ENCODE results near the gene ARHGAP6. TPM values are rescaled to one million over a fixed set of nuclear protein-coding genes. Genes with fewer than 3 reads are reported as not detected.

The ARHGAP6 gene
- total RNA-seq, 1 experiment from 2014 or later, result 0.07 TPM

DNA sequence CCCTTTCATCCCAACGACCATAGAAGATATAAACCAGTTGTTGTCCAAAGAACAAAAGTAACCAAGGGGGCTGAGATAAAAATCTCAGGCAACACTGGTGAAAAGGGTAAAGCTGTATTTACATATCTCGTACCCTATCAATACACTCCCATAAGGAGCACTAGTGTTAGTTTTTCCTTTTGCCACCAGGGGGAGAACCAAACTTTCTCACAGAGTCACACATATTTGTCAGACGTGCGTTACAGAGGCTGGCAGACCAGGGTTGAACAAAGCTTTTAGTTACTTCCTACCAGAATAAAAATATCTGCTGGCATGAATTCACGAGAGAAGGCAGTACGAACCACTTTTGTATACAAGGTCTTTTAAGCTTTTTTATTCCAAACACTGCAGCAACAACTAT, 284.3 kb downstream of the ARHGAP6 start:
- H3K4me2 ChIP-seq (ENCODE audit: insufficient read depth, insufficient read length, low read length), result no peak overlapping the region
- no peak overlapping the region for H4K8ac ChIP-seq (replicated peaks; ENCODE audit: insufficient read length, low read depth, low read length)
- WGBS (ENCODE audit: extremely low coverage, insufficient read length, low lambda C conversion rate), result no CpG with 5 or more reads among the region's 6 CpGs
- DNase-seq, result peak; percentile 32
- Mint-ChIP-seq H3K36me3 (ENCODE audit: insufficient read depth in 1 of 3, low read depth in 3 of 3) (no peaks in the 10 kb centered on the region; a peak in 1 of 7 replicates), H3K4me1 (no peaks in the 10 kb centered on the region), H3K27me3 (ENCODE audit: low read depth) (no peaks in the 10 kb centered on the region; the same call in none of the 2 replicates), H3K9me3 (peaks cover 62 to 67% of the 10 kb centered on the region in 2 experiments), H3K27ac (no peak overlapping the region), H3K4me3 (no peak overlapping the region)
- H3K18ac ChIP-seq (ENCODE audit: insufficient read length, low read depth, low read length), result no peak overlapping the region
- no peak overlapping the region for H3K14ac ChIP-seq (ENCODE audit: insufficient read depth, low read length)
- H2AFZ ChIP-seq (ENCODE audit: low read length), result no peak overlapping the region
- no peak overlapping the region for H3K23ac ChIP-seq (ENCODE audit: insufficient read length, low read depth, low read length)
- H3T11ph ChIP-seq (ENCODE audit: low read length), result no peak overlapping the region
- no peak overlapping the region for H3K9ac ChIP-seq (ENCODE audit: extremely low read depth, insufficient read length, low read length)
- H2AK5ac ChIP-seq (ENCODE audit: insufficient read length, low read length), result no peak overlapping the region
- H3K79me1 ChIP-seq (ENCODE audit: insufficient read depth, low read depth, low read length, poor library complexity, severe bottlenecking), result no peaks in the 10 kb centered on the region
- H3K56ac ChIP-seq (ENCODE audit: insufficient read length, low read depth, low read length), result no peak overlapping the region
- no peaks in the 10 kb centered on the region for H3K27me3 ChIP-seq (ENCODE audit: insufficient read depth, low read length)
- H2BK120ac ChIP-seq (ENCODE audit: low read depth, low read length, poor library complexity, severe bottlenecking), result no peak overlapping the region
- peaks cover 5% of the 10 kb centered on the region for H3K9me3 ChIP-seq (ENCODE audit: control insufficient read depth, low read depth, low read length)
- H2BK12ac ChIP-seq (ENCODE audit: insufficient read length, low read depth, low read length), result no peak overlapping the region
- H2BK15ac ChIP-seq (ENCODE audit: low read depth, low read length), result no peak overlapping the region
- TF ChIP-seq, protein P1, sequence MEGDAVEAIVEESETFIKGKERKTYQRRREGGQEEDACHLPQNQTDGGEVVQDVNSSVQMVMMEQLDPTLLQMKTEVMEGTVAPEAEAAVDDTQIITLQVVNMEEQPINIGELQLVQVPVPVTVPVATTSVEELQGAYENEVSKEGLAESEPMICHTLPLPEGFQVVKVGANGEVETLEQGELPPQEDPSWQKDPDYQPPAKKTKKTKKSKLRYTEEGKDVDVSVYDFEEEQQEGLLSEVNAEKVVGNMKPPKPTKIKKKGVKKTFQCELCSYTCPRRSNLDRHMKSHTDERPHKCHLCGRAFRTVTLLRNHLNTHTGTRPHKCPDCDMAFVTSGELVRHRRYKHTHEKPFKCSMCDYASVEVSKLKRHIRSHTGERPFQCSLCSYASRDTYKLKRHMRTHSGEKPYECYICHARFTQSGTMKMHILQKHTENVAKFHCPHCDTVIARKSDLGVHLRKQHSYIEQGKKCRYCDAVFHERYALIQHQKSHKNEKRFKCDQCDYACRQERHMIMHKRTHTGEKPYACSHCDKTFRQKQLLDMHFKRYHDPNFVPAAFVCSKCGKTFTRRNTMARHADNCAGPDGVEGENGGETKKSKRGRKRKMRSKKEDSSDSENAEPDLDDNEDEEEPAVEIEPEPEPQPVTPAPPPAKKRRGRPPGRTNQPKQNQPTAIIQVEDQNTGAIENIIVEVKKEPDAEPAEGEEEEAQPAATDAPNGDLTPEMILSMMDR (conservative IDR thresholded peaks at IDR 0.05), result peak; percentile 66
- H2BK20ac ChIP-seq (ENCODE audit: low read depth, low read length, poor library complexity, severe bottlenecking), result no peak overlapping the region
- H3K4ac ChIP-seq (ENCODE audit: low read depth, low read length), result no peak overlapping the region
- no peak overlapping the region for H4K5ac ChIP-seq (ENCODE audit: insufficient read length, low read depth, low read length)
- no peaks in the 10 kb centered on the region for H3K4me1 ChIP-seq (ENCODE audit: insufficient read depth, low read length)
- H2BK5ac ChIP-seq (ENCODE audit: insufficient read length, low read length), result no peak overlapping the region
- H3K79me2 ChIP-seq (ENCODE audit: insufficient read depth, low read length), result no peaks in the 10 kb centered on the region
- no peak overlapping the region for H3K27ac ChIP-seq (ENCODE audit: insufficient read length, low read depth, low read length)
- H4K91ac ChIP-seq (ENCODE audit: insufficient read length, low read depth, low read length), result no peak overlapping the region
- H3K23me2 ChIP-seq (ENCODE audit: insufficient read length, low read depth, low read length, poor library complexity, severe bottlenecking), result no peaks in the 10 kb centered on the region
- no peaks in the 10 kb centered on the region for H4K20me1 ChIP-seq (ENCODE audit: control insufficient read depth, insufficient read depth, insufficient read length)

Measured in H9 (cell line).